Measurements from ENCODE around the gene TDRD3.

DNA sequence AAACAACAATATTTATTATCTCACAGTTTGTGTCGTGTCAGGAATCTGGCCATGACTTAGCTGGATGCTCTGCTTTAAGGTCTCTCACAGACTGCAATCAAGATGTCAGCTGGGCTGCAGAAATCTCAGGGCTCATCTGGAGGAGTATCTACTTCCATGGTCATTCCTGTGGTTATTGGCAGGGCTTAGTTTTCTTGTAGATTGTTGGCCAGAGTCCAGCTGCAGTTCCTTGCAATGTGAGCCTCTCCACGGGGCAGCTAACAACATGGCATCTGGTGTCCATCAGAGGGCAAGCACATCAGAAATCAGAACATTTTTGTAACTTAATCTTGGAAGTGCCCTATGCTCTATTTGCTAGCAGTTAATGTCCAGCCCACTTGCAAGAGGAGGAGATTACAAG, 45.7 kb upstream of the TDRD3 start:
- TF ChIP-seq, protein P1, sequence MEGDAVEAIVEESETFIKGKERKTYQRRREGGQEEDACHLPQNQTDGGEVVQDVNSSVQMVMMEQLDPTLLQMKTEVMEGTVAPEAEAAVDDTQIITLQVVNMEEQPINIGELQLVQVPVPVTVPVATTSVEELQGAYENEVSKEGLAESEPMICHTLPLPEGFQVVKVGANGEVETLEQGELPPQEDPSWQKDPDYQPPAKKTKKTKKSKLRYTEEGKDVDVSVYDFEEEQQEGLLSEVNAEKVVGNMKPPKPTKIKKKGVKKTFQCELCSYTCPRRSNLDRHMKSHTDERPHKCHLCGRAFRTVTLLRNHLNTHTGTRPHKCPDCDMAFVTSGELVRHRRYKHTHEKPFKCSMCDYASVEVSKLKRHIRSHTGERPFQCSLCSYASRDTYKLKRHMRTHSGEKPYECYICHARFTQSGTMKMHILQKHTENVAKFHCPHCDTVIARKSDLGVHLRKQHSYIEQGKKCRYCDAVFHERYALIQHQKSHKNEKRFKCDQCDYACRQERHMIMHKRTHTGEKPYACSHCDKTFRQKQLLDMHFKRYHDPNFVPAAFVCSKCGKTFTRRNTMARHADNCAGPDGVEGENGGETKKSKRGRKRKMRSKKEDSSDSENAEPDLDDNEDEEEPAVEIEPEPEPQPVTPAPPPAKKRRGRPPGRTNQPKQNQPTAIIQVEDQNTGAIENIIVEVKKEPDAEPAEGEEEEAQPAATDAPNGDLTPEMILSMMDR (conservative IDR thresholded peaks at IDR 0.05 in 1 of 2, IDR thresholded peaks at IDR 0.05 in 1 of 2; ENCODE audit: low read depth in 1 of 2, low read length in 2 of 2) = no peak
- no peak for TF ChIP-seq EZH2 (IDR thresholded peaks at IDR 0.05; ENCODE audit: low read length, missing control alignments)

Data from fibroblast of lung (primary cell).